Liver (tissue), 3 donors: ENCODE results near the gene YIPF4.
"Not testable (repeated sequence)": the region's sequence is repeated elsewhere in the genome, so short reads cannot be mapped to it uniquely, and the experiment has no call there.

Experiments used
- CTCF ChIP-seq: fragments of 150-350 bp; IDR thresholded peaks from 2 replicates; pipeline ENCODE4 v1.5.1; 2017; ENCODE audit warnings: improper control_type of control experiment, low read depth, low read length; ENCODE audit not compliant: missing input control
- RAD21 ChIP-seq, 2 donors: IDR thresholded peaks; 2 replicates each; pipeline ENCODE4 v1.6.1; 2016; ENCODE audit warnings: antibody characterized with exemption in 2 of 2, mild to moderate bottlenecking in 2 of 2
- YY1 ChIP-seq: IDR thresholded peaks from 2 replicates; pipeline ENCODE4 v1.6.1; 2016; ENCODE audit warnings: antibody characterized with exemption, mild to moderate bottlenecking
- donor health status: healthy.
- donor health status: healthy.

GRCh38 chr2:32328679-32329078 lies 51.0 kb downstream of the YIPF4 start:
- not testable (repeated sequence) for TF ChIP-seq CTCF; RAD21 (IDR thresholded peaks at IDR 0.05); YY1
